ENCODE measurements around the gene RGS9BP. TPM values are rescaled to one million over a fixed set of nuclear protein-coding genes. Genes with fewer than 3 reads are reported as not detected.

RGS9BP gene
- total and polyA plus RNA-seq, 10 of the 15 experiments (the other 5 are each of a cell fraction or from before 2014, with no cell fraction given), result 0.01 to 0.10 (median 0.05) TPM; not detected in 6

DNA sequence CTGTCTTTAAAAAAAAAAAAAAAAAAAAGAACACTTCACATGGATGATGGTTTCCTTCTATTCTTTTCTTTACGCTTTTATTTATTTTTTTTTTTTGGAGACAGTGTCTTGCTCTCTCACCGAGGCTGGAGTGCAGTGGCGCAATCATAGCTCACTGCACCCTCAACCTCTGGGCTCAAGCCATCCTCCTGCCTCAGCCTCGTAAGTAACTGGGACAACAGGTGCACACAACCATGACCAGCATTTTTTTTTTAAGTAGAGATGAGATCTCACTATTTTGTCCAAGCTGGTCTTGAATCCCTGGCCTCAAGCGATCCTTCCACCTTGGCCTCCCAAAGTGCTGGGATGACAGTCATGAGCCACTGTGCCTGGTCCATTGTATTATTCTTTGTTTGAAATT lies 25.0 kb upstream of the RGS9BP start (continued):
- TF ChIP-seq, protein P1, sequence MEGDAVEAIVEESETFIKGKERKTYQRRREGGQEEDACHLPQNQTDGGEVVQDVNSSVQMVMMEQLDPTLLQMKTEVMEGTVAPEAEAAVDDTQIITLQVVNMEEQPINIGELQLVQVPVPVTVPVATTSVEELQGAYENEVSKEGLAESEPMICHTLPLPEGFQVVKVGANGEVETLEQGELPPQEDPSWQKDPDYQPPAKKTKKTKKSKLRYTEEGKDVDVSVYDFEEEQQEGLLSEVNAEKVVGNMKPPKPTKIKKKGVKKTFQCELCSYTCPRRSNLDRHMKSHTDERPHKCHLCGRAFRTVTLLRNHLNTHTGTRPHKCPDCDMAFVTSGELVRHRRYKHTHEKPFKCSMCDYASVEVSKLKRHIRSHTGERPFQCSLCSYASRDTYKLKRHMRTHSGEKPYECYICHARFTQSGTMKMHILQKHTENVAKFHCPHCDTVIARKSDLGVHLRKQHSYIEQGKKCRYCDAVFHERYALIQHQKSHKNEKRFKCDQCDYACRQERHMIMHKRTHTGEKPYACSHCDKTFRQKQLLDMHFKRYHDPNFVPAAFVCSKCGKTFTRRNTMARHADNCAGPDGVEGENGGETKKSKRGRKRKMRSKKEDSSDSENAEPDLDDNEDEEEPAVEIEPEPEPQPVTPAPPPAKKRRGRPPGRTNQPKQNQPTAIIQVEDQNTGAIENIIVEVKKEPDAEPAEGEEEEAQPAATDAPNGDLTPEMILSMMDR (IDR thresholded peaks at IDR 0.05 in 2 of 3, conservative IDR thresholded peaks at IDR 0.05 in 1 of 3; ENCODE audit: control insufficient read depth in 2 of 3, extremely low read depth in 1 of 3, insufficient read depth in 1 of 3, low read depth in 3 of 3, low read length in 3 of 3), result no peak
- TF ChIP-seq, protein P2, sequence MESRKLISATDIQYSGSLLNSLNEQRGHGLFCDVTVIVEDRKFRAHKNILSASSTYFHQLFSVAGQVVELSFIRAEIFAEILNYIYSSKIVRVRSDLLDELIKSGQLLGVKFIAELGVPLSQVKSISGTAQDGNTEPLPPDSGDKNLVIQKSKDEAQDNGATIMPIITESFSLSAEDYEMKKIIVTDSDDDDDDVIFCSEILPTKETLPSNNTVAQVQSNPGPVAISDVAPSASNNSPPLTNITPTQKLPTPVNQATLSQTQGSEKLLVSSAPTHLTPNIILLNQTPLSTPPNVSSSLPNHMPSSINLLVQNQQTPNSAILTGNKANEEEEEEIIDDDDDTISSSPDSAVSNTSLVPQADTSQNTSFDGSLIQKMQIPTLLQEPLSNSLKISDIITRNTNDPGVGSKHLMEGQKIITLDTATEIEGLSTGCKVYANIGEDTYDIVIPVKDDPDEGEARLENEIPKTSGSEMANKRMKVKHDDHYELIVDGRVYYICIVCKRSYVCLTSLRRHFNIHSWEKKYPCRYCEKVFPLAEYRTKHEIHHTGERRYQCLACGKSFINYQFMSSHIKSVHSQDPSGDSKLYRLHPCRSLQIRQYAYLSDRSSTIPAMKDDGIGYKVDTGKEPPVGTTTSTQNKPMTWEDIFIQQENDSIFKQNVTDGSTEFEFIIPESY (IDR thresholded peaks at IDR 0.05), result no peak
- no peak for TF ChIP-seq CBFB (IDR thresholded peaks at IDR 0.05; ENCODE audit: low read depth)
- no peak for TF ChIP-seq SMAD1 (IDR thresholded peaks at IDR 0.05; ENCODE audit: low read depth, partially characterized antibody)
- TF ChIP-seq STAT3 (IDR thresholded peaks at IDR 0.05; ENCODE audit: low read depth, low read length), result no peak
- no peak for TF ChIP-seq EGR1 (IDR thresholded peaks at IDR 0.05; ENCODE audit: borderline replicate concordance in 1 of 2, low read depth in 2 of 2, low read length in 2 of 2)
- TF ChIP-seq, protein P3, sequence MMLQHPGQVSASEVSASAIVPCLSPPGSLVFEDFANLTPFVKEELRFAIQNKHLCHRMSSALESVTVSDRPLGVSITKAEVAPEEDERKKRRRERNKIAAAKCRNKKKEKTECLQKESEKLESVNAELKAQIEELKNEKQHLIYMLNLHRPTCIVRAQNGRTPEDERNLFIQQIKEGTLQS (IDR thresholded peaks at IDR 0.05; ENCODE audit: borderline replicate concordance, extremely low read depth, low read depth, low read length), result no peak
- no peak for TF ChIP-seq BCL11A (IDR thresholded peaks at IDR 0.05; ENCODE audit: low read depth, low read length)
- TF ChIP-seq CREB1 (IDR thresholded peaks at IDR 0.05; ENCODE audit: low read depth), result no peak
- TF ChIP-seq, protein P4, sequence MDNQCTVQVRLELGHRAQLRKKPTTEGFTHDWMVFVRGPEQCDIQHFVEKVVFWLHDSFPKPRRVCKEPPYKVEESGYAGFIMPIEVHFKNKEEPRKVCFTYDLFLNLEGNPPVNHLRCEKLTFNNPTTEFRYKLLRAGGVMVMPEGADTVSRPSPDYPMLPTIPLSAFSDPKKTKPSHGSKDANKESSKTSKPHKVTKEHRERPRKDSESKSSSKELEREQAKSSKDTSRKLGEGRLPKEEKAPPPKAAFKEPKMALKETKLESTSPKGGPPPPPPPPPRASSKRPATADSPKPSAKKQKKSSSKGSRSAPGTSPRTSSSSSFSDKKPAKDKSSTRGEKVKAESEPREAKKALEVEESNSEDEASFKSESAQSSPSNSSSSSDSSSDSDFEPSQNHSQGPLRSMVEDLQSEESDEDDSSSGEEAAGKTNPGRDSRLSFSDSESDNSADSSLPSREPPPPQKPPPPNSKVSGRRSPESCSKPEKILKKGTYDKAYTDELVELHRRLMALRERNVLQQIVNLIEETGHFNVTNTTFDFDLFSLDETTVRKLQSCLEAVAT (IDR thresholded peaks at IDR 0.05), result no peak
- no peak for TF ChIP-seq CBX3 (IDR thresholded peaks at IDR 0.05; ENCODE audit: borderline replicate concordance, low read depth)
- no peak for TF ChIP-seq CEBPB (IDR thresholded peaks at IDR 0.05; ENCODE audit: borderline replicate concordance in 1 of 2, low read depth in 2 of 2, low read length in 2 of 2)
